Measurements from ENCODE around the gene PRKCQ.

DNA sequence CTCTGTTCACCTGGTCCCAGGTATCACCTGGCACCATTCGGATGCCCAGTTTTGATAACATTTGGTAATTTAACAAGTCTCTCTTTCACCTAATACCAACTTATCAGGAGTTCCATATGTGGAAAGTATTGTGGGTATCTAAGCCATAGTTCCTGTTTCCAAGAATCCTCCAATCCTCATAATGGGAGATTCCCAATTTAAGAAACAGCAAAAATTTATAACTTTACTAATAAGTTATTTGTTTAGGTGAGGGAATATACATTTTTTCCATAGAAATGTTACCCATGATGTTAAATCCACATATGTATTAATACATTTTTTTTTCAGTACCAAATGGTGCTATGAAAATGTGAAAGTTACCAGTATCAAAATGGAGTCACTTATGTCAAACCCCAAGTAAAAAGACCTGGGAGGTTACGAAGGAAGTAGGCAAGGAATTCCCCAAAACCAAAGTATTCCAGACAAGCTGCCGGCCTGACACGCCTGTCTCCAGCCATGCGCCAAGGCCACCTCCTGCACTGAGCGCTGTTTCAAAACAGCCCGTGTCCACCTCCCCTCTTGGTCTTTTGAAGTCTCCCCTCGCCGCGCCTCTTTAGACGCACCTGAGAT, 44.8 kb downstream of the PRKCQ start:
- TF ChIP-seq, protein P1, sequence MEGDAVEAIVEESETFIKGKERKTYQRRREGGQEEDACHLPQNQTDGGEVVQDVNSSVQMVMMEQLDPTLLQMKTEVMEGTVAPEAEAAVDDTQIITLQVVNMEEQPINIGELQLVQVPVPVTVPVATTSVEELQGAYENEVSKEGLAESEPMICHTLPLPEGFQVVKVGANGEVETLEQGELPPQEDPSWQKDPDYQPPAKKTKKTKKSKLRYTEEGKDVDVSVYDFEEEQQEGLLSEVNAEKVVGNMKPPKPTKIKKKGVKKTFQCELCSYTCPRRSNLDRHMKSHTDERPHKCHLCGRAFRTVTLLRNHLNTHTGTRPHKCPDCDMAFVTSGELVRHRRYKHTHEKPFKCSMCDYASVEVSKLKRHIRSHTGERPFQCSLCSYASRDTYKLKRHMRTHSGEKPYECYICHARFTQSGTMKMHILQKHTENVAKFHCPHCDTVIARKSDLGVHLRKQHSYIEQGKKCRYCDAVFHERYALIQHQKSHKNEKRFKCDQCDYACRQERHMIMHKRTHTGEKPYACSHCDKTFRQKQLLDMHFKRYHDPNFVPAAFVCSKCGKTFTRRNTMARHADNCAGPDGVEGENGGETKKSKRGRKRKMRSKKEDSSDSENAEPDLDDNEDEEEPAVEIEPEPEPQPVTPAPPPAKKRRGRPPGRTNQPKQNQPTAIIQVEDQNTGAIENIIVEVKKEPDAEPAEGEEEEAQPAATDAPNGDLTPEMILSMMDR (optimal IDR thresholded peaks at IDR 0.05 in 1 of 3, IDR thresholded peaks at IDR 0.05 in 1 of 3, conservative IDR thresholded peaks at IDR 0.05 in 1 of 3; ENCODE audit: extremely low read depth in 1 of 3, insufficient read depth in 2 of 3, low read length in 3 of 3), result no peak
- no peak for TF ChIP-seq EZH2 (IDR thresholded peaks at IDR 0.05; ENCODE audit: low read length)

Measured in keratinocyte (primary cell).